ENCODE results near the gene WASHC4.

Gene WASHC4

DNA sequence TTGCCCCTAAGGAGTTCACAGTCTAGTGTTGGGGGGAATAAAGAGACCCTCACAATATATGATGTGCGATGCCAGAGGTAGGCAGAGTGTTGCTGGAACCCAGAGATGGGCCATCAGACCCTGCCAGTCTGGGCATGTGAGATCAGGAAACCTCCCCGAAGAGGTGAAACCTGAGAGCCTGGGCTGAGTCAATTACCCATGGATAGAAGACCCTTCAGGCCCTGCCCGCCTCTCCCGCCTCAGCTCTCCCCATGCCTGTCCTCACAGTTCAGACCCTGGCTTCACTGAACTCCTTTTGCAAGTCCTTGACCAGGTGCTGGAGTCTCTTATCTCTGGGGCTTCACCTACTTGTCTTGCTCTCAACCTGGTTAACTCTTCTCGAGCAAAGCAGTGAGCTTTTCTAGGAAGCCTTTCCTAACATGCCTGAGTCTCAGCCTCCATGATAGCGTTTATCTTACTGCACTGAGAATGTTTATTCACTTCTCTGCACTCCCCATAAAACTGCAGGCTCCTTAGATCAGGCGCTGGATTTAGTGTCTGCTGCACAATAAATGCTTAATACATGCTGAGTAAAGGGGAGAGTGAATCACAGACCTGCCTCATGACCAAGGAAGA, 42.9 kb upstream of the WASHC4 start:
- no peaks in the 10 kb centered on the region for H4K20me1 ChIP-seq (ENCODE audit: insufficient read depth, low read length, poor library complexity, severe bottlenecking)
- H3K4me1 ChIP-seq (ENCODE audit: insufficient read depth, low read length, poor library complexity, severe bottlenecking), result no peaks in the 10 kb centered on the region
- H3K9ac ChIP-seq (ENCODE audit: low read depth, low read length, poor library complexity, severe bottlenecking), result no peak overlapping the region
- TF ChIP-seq CTCF (conservative IDR thresholded peaks at IDR 0.05; ENCODE audit: low read length), result no peak
- TF ChIP-seq EZH2phosphoT487 (IDR thresholded peaks at IDR 0.05; ENCODE audit: borderline replicate concordance), result no peak
- H3K36me3 ChIP-seq (ENCODE audit: insufficient read depth, low read length), result no peaks in the 10 kb centered on the region
- H3K9me3 ChIP-seq (ENCODE audit: insufficient read depth, low read depth, low read length), result no peaks in the 10 kb centered on the region
- no peaks in the 10 kb centered on the region for H3K27me3 ChIP-seq (ENCODE audit: insufficient read depth, low read length, poor library complexity, severe bottlenecking)
- H3K79me2 ChIP-seq (ENCODE audit: insufficient read depth, low read length), result no peaks in the 10 kb centered on the region
- H3F3A ChIP-seq (ENCODE audit: low read depth), result no peaks in the 10 kb centered on the region
- H2AFZ ChIP-seq (ENCODE audit: low read length), result no peak overlapping the region
- no peak overlapping the region for H3K4me3 ChIP-seq (ENCODE audit: low read length, poor library complexity, severe bottlenecking)
- no peak overlapping the region for H3K4me2 ChIP-seq (ENCODE audit: low read depth, low read length, poor library complexity, severe bottlenecking)
- H3K9me2 ChIP-seq (replicated peaks; ENCODE audit: low read depth, low read length), result no peaks in the 10 kb centered on the region

GRCh38 chr12:105067511-105068031, 40.0 kb upstream of the WASHC4 start:
- Histone ChIP-seq H3K4me2 (ENCODE audit: low read depth, low read length, poor library complexity, severe bottlenecking) (no peak overlapping the region), H3K4me1 (ENCODE audit: insufficient read depth, low read length, poor library complexity, severe bottlenecking) (no peaks in the 10 kb centered on the region), H2AFZ (ENCODE audit: low read length) (no peak overlapping the region), H3F3A (ENCODE audit: low read depth) (no peaks in the 10 kb centered on the region), H3K4me3 (ENCODE audit: low read length, poor library complexity, severe bottlenecking) (no peak overlapping the region), H3K9me3 (ENCODE audit: insufficient read depth, low read depth, low read length) (no peaks in the 10 kb centered on the region), H3K27me3 (ENCODE audit: insufficient read depth, low read length, poor library complexity, severe bottlenecking) (no peaks in the 10 kb centered on the region), H3K79me2 (ENCODE audit: insufficient read depth, low read length) (no peaks in the 10 kb centered on the region), H3K36me3 (ENCODE audit: insufficient read depth, low read length) (no peaks in the 10 kb centered on the region), H3K9me2 (replicated peaks; ENCODE audit: low read depth, low read length) (no peaks in the 10 kb centered on the region), H4K20me1 (ENCODE audit: insufficient read depth, low read length, poor library complexity, severe bottlenecking) (no peaks in the 10 kb centered on the region), H3K9ac (ENCODE audit: low read depth, low read length, poor library complexity, severe bottlenecking) (no peak overlapping the region)
- TF ChIP-seq EZH2phosphoT487 (IDR thresholded peaks at IDR 0.05; ENCODE audit: borderline replicate concordance) (no peak), CTCF (conservative IDR thresholded peaks at IDR 0.05; ENCODE audit: low read length) (no peak)

DNA sequence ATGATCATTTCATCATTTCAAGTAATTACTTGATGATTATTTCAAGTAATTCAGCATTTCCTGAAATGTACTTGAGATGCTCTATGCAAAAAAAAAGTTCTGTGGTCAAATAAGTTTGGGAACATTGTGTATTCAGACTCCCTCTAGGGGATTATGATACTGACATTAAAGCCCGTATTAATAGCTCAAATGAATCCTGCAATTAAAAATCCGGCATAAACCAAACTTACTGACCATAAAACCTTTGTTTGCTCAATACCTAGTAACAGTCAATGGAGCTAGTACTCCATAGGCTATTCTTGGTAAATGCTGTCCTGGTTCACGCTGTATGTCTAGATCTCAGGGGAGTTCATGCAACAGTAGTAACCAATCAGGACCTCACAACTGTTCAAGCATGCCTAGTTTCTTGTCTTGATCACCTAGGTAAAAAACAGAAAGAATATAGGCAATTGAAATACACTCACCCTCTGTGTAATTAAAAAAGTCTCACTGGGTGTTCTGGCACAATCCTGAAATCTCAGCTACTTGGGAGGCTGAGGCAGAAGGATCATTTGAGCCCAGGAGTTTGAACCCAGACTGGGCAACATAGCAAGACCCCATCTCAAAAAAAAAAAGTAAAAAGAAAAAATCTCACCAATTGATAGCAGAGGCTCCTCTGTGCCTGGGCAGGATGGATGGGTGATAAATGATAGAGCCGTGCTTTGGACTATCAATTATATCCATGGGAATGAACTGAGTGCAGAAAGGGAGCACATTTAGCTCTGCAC, 37.4 kb upstream of the WASHC4 start:
- no peak overlapping the region for H3K4me2 ChIP-seq (ENCODE audit: low read depth, low read length, poor library complexity, severe bottlenecking)
- no peaks in the 10 kb centered on the region for H3K36me3 ChIP-seq (ENCODE audit: insufficient read depth, low read length)
- no peaks in the 10 kb centered on the region for H3K27me3 ChIP-seq (ENCODE audit: insufficient read depth, low read length, poor library complexity, severe bottlenecking)
- no peak overlapping the region for H2AFZ ChIP-seq (ENCODE audit: low read length)
- H3K4me1 ChIP-seq (ENCODE audit: insufficient read depth, low read length, poor library complexity, severe bottlenecking), result no peaks in the 10 kb centered on the region
- no peaks in the 10 kb centered on the region for H3K9me3 ChIP-seq (ENCODE audit: insufficient read depth, low read depth, low read length)
- no peaks in the 10 kb centered on the region for H4K20me1 ChIP-seq (ENCODE audit: insufficient read depth, low read length, poor library complexity, severe bottlenecking)
- no peaks in the 10 kb centered on the region for H3F3A ChIP-seq (ENCODE audit: low read depth)
- no peak overlapping the region for H3K4me3 ChIP-seq (ENCODE audit: low read length, poor library complexity, severe bottlenecking)
- H3K79me2 ChIP-seq (ENCODE audit: insufficient read depth, low read length), result no peaks in the 10 kb centered on the region
- no peak overlapping the region for H3K9ac ChIP-seq (ENCODE audit: low read depth, low read length, poor library complexity, severe bottlenecking)
- H3K9me2 ChIP-seq (replicated peaks; ENCODE audit: low read depth, low read length), result no peaks in the 10 kb centered on the region
- TF ChIP-seq CTCF (conservative IDR thresholded peaks at IDR 0.05; ENCODE audit: low read length), result no peak
- TF ChIP-seq EZH2phosphoT487 (IDR thresholded peaks at IDR 0.05; ENCODE audit: borderline replicate concordance), result no peak
